Right ventricle myocardium superior (tissue), 1 donor: Measurements from ENCODE around the gene HDAC7. TPM values are rescaled to one million over a fixed set of nuclear protein-coding genes. Genes with fewer than 3 reads are reported as not detected.

Source experiments
- ATAC-seq: fragments of 200-7000 bp; cut with Tn5 transposase; one replicate; pipeline ENCODE4 v1.9.1; 2020; ENCODE audit warnings: mild to moderate bottlenecking; ENCODE audit not compliant: poor library complexity
- DNase-seq: peaks from one replicate; pipeline ENCODE4 v3.0.0-alpha.2; 2020
- intact Hi-C: fragments of 100-400 bp; cut with DNase I; formaldehyde crosslinking; loops from one replicate; pipeline ENCODE4 v1.11.2; 2022
- total RNA-seq: library from RNA; stranded (reverse); fragmentation: NEBNext Ultra II Directional; extraction: Animal tissue kit (Norgen Biotek cat#: 25700); gene quantifications from one replicate; pipeline ENCODE4 v1.2.1, GENCODE V29; 2021
- donor health status: DM: no; HTN: yes; CAD: no; lungs with severe emphysema.

HDAC7 gene
- total RNA-seq, 1 donor from 2014 or later, result 35.9 TPM

DNA sequence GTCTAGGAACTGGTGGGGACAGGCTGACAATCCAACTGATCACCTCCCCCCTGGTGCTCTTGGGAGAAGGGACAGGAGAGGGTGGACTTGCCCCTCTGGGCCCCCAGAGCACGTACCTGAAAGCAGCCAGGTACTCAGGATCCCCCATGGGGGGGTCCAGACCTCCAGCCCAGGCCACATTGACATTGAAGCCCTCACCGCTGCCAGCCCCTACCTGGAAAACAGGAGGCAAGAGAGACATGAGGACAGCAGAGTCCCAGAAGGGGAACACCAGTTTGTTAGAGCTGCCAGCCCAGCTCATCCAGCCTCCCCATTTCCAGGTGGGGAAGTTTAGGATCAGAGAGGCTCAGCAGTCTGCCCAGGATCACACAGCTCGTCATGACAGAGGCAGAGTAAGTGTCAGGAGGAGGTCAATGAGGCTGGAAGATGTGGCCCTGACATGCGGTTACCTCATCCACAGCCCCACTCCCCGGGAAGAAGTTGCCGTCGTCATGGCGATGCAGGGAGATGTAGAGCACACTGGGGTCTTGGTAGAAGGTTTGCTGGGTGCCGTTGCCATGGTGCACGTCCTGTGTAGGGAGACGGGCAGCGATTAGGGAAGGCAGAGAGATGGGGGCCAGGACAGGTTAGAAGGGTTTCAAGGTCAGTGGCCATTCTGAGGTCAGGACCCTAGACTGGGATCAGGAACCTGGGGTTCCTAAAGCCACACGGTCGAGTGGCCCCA lies 31.9 kb downstream of the HDAC7 start:
- ATAC-seq, result no peak
- intact Hi-C loops, result no loop called here
- peak; percentile 20 for DNase-seq

DNA sequence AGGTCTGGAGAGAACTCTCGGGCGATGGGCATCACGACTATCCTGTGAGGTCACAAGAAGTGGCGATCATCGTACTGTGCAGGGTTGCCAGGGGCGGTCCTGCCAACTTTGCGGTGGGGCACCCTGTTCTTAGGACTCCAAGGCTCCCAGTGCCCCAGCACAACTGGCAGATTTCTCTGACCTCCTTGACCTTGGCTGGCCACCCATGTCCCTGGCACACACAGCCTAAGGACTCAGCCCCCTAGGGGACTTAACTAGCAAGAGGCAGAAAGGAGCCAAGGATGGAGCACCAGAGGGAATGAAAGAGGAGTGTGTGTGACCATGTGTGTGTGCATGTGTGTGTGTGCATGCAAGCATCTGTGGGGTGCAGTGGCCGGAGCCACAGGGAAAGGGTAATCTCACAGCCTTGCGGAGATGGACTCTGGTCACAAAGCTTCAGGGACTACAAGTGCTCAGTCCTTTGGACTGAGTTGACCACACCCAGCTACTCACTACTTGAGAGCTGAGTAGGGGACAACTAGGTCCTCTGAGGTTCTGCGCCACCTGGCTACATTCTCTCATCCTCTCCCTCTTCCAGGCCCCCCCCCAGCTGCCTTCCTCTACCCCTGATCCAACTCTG lies 32.9 kb downstream of the HDAC7 start:
- DNase-seq, result no peak
- intact Hi-C loops, result no loop called here

DNA sequence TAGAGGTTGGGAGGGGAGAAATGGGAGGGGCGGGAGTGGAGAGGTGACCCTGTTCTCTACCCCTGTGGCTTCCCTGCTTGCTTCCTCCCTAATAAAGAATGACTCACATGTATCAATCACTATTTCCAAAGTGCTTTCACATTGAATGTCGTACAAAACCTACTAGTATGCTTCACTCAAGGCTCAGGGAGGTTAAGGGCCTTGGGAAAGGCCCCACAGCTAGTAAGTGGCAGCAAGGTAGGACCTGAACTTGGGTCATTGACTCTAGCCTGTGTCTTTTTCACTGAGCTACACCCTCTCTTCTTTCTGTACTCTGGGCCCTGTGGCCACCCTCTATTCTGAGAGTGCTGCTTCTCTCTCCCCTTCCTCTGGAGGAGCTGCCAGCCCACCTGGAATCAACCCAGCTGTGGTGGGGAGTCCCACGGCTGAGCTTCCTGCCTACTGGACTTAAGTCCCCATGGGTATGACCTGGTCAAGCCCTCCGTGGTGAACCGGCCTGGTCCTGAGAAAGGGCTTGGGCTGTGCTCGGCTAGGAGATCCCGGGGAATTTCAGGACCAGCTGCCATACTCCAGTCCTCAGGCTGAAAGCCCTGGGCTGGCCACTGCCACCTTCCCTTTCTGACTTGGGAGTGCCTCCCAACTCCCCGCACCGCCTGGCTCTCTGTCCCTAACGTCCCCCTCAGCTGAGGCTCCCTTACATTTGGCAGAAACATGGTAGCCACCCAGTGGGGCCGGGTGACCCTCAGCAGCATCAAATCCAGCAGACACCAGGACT lies 33.6 kb downstream of the HDAC7 start:
- no peak for ATAC-seq
- DNase-seq, result peak; percentile 24
- intact Hi-C loops, result no loop called here

More for the DNA sequence above, 32.9 kb downstream of the HDAC7 start:
- no peak for ATAC-seq

DNA sequence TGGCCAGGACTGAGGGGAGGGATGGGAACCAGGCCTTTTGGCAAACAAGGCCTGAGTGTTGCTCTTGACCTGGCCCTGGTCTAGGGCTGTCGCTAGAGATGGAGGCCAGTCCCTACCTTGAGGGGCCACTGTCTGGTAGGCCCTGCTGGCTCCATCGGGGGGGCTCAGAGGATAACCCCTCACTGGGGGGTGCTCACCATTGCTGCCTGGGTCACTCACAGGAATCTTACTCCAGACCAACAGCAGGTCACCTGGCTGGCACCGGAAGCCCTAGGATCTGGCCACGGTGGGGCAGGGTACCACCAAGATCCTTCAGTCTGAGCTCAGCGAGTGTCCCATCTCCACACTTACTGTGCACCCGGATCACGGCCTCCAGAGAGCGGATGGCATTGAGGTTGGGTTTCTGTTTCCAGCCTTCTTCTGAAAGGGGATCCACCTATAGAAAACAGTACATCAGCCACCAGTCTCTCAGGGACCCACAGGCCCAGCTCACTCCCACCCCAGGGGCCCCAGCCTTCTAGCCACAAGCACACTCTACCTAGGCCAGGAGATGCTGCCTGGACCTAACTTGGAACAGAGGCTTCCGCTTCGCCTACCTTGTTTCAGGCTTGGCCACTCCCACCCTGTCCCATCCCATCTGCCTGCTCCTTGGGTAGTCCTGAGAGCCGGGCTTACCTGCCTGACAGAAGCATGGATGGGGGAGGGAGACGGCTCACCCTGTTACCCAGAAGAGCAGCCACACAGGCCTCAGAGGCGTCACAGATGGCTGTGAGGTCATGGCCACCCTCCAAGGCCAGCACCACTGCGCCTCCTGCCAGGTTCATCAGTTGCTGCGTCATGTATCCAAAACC lies 34.4 kb downstream of the HDAC7 start:
- DNase-seq (peak; percentile 37), ATAC-seq (no peak)
- intact Hi-C loops, result no loop called here

DNA sequence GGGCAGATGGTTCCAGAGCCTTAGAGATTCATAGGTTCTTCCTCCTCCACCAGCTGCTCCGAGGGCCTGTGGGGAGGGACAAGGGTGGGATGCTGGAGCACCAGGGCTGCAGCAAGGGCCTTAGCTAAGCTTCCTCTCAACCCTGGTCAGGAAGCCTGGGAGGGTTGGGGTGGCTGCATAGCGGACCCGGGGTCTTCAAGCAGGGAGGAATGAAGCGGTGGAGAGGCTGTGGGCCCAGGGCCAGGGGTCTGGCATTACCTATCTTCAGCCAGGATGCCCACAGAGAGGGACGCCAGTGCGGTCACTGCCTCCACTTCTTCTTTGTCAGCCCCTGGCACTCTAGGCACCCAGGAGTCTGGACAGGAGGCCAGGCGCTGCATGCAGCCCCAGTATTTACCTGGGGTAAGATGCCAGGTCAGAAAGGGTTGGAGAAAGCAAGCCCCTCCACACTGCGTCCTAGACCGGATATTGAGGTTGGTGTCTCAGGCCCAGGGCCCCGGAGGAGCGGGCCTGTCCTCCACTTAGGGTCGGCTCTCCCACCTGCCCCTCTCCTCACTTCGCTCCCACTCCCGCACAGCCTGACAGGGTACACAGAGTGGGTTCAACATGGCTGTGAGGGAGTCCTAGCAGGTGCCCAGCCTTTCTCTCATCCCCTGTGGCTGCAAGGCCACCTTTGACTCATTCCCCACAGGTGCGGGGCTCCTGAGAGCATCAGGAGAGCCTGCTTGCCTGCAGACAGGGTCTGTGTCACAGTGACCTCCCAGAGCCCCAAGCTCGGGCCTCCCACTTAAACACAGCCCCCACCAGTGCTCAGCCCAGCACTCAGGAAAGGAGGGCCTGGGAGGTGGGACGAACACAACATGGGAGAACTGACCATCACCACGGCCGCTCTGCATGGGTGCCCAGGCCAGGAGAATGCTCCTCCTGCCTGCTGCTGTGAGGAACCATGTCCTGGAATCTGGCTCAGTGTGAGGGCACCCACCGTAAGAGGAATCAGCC lies 35.6 kb downstream of the HDAC7 start:
- intact Hi-C loops, result no loop called here
- ATAC-seq (no peak), DNase-seq (peak; percentile 39)

DNA sequence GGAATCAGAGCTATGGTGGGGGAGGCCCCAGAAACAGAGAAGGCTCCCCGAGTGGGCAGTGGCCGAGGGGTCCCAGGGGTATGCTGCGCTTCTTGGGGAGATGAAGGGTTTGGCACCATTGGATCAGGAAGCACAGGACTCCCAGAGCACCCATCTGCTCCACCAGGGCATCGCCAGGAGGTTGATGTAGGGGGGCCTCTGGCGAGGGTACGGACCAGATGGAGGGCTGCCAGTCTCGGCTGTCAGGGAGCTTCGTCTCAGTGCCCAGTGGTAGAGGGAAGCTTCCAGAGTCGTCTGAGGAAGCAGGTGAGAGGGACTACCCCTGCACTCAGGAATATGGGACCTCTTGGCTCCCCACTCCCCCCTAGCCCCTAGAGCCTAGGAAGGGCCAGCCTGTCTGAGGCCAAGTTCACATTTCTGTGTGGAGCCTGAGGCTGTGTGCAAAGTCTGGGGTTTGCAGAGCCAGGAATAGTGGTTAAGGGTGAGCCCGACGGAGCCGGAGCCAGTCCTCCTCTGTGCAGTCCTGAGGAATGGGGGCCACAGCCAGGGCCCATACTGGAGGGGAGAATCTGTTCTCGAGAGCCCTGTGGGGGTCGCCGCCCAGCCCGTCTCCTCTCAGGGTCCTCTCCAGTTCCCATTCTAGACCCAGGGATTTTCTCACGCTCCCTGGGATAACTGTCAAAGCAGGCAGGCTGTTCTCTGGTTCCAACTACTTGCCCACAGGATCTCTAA lies 36.5 kb downstream of the HDAC7 start:
- intact Hi-C loops, result no loop called here
- DNase-seq (peak; percentile 38), ATAC-seq (no peak)

DNA sequence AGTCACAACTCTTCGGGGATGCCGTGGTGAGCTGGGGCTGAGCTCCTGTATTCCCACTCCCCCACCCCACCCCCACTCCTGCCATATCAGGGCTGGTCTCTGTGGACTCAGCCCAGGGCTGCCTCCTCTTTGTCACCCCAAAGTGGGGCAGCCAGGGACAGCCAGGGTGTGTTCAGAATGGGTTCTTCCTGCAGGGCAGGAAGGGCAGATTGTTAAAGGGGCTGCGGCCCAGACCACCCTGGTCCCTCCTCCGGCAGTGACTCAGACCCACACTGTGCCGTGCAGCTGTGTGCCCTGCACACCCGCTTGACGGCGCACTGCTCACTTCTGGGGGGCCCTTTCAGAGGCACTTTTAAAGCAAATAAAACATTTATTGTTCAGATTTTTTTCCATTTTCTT lies 37.3 kb downstream of the HDAC7 start:
- no peak for ATAC-seq
- intact Hi-C loops, result no loop called here
- peak; percentile 38 for DNase-seq

DNA sequence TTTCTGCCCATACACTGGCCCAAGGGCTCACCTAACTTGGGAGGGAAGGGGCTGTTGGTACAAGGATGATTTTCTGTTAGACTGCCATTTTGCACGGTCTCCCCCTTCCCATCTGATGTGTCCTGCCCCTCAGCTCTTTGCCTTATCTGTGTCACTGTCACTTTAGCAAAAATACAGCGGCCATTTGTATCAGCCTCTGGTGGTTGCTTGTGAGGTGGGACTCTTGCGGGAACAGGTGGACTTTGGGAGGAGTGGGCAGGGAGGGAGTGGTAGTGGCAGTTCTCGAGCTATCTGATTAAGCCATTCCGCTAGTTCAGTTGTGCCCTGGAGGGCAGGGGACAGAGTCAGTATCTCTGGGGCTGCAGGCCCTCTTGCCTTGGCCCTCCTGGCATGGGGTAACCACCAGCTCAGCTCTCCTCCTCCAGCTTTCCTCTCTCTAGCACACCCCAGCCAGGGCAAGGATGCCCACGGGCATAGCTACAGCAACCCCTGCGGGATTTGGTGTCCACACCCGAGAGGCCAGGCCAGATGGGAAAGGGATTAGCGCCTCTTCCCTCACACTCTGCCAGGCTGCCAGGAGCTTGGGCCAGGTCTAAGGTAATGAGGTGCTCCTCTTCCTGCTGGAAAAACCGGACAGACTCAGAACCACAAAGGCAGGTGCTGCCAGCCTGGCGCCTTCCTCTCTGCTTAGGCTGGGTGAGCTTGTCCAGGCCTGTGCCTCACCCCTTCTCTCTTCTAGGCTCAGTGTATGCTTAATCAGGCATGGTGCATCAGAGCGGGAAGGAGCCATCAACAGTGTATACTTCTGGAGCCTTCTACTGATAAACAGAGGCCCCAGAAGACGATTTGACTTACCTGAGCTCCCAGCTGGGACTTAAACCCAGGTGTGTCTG lies 38.0 kb downstream of the HDAC7 start:
- intact Hi-C loops, result no loop called here
- ATAC-seq, result no peak

DNA sequence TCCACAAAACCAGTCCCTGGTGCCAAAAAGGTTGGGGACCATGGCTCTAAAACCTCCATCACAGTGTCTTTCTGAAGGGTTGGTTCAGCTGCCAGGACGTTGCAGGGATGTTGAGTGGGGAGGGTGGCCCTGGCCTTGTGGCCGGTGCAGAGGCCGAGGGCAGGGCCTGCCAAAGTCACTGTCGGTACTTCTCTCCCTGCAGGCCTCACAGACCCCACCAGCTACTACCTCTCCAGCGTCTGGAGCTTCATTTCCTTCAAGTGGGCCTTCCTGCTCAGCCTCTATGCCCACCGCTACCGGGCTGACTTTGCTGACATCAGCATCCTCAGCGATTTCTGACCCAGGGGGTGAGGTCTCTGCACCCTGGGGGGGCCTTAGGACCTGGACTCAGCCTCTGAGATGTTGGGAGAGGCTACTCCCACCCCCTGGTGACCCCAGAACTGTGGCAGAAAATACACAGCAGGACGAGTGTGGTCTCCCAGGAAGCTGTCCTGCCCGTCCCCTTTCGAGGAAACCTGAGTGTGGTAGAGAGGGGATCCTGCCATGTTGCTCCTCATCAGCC lies 39.7 kb downstream of the HDAC7 start:
- DNase-seq (no peak), ATAC-seq (peak; percentile 6)
- intact Hi-C loops, result loop anchor here (5.0 kb wide), 1 partner anchor 57 kb away; no protein-coding TSS in a partner anchor

More for the DNA sequence above, 38.0 kb downstream of the HDAC7 start:
- peak; percentile 34 for DNase-seq

DNA sequence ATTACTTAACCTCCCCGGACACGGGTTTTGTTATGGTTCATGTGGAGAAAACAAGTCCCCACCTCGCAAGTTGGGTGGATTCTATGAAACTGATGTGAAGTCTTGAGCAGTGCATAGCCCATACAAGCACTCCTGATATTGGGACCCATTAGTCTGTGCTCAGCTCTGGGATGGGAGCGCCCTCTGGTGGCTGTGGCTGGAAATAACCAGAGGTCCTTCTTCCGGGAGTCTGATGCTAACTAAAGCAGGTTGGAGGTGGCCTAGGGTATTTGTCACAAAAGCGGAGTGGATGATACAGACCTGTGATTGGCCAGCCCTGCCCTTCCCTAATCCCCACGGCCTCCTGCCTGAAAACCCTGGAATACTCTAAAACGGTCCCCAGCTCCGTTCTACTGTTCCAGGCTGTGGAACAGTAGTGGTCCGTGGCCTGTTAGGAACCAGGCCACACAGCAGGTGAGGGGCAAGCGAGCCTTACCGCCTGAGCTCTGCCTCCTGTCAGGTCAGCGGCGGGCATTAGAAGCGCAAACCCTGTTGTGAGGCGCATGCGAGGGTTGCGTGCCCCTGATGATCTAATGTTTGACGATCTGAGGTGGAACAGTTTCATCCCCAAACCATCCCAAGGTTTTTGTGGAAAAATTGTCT lies 40.3 kb downstream of the HDAC7 start:
- intact Hi-C loops, result loop anchor here (5.0 kb wide), 1 partner anchor 58 kb away; no protein-coding TSS in a partner anchor
- DNase-seq (peak; percentile 93), ATAC-seq (peak; percentile 76)

DNA sequence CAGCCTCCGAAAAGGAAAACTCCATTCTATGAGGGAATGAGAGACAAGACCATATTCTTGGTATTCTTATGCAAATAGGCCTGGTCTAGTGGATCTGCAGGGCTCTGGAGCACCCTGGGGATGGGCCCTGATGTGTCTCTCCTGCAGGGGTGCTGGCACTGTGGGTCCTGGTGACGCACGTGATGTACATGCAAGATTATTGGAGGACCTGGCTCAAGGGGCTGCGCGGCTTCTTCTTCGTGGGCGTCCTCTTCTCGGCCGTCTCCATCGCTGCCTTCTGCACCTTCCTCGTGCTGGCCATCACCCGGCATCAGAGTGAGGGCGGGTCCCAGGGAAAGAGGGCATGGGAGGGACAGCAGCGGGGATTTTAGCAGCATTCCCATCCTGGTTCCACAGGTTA lies 40.8 kb downstream of the HDAC7 start:
- DNase-seq, result no peak
- ATAC-seq, result no peak
- intact Hi-C loops, result loop anchor here (5.0 kb wide), 1 partner anchor 58 kb away; no protein-coding TSS in a partner anchor

DNA sequence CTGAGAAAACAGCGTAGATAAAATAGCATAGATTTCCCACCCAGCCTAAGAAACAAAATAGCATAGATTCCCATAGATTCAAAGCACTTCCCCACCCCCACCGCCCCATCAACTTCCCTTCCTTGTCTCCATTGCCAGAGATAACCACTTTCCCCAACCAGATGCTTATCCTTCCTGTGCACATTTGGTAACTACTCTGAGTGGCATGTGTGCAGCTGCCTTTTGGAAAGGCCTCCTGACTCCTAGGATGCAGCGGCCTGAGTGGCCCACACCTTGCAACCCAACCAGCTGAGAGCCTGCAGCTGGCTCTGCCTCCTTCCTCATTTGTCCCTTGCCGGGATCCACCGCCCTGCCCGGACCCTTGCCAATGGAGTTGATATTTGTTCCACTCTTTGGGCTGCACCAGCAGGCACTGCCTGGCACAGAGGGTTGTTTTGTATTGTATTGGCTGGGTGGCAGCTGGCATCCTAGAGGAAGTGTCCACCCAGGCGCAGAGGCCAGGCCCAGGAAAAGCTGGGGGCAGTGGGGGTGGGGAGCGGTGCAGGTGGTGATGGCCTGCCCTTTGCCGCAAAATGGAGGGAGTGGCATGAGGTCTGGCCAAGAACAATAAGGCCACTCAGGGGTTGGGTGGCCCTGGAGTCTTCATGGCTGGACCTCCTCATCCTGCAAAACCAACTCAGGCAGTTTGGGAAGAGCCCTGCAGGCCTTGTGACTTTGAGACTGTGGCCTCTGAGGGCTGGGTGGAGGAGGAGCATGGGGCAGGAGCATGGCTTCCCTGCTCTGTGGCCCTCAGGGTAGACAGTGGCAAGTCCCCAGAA lies 41.8 kb downstream of the HDAC7 start:
- ATAC-seq, result peak; percentile 8
- intact Hi-C loops, result loop anchor here (2.0 to 5.0 kb wide), 2 partner anchors 59 to 61 kb away; no protein-coding TSS in a partner anchor
- peak; percentile 78 for DNase-seq

DNA sequence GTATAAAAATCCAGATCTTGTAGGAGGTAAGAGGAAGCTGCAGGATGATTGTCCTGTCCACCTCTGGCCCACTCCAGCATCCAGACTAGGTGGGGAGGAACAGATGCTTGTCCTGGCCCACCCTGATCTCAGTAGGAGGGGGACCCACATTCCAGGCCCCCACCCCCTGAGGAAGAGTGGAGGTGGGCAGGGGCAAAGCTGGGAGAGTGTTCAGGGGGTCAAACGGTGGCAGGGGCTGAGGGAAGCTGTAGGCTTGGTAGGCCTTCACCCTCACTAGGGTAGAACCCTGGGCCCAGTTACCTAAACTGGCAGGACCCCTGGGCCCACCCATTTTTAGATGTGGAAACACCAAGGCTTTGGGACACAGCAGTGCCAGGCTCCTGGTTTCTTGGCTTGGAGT lies 42.6 kb downstream of the HDAC7 start:
- ATAC-seq (no peak), DNase-seq (no peak)
- intact Hi-C loops, result loop anchor here (2.0 to 5.0 kb wide), 2 partner anchors 60 kb away; no protein-coding TSS in a partner anchor

DNA sequence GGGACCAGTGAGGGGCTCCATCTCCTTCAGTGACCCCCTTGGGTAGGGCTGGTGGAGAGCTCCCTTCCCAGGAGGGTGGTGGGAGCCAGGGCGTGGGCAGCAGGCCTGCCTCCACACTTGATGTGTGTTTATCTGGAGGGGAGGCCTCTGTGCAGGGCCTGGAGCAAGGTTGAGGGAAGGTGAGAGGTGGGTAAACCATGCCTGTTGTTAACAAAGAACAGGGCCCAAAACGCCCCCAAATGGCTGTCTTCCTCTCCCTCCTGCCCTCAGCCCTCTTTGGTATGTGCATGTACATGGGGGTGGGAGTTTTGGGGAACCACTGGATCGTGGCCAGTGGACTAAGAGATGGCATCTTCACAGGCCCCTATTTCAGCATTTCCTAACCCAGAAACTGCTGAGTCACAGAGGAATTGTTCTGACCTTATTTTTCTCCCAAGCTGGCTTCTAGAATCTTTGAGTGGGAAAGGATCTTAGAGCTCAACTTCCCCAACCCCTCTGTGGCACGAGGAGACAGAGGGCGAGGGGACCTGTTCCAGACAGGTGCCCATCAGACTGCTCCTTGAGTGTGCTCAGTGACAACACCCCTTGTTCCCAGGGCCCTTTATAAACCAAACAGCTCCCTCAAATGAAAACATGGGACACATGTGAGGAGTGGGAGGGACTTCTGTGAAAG lies 43.1 kb downstream of the HDAC7 start:
- intact Hi-C loops, result loop anchor here (2.0 to 5.0 kb wide), 2 partner anchors 60 to 61 kb away; no protein-coding TSS in a partner anchor
- DNase-seq (no peak), ATAC-seq (no peak)
